GM10266 (cell line): ENCODE data around the gene ITGA8.

Experiments
- DNase-seq: peaks from one replicate; pipeline ENCODE4 v3.0.0; 2012; ENCODE audit errors: extremely low spot score
- CTCF ChIP-seq: IDR thresholded peaks from 2 replicates; pipeline ENCODE4 v1.5.1; 2012; ENCODE audit warnings: mild to moderate bottlenecking, low read depth; ENCODE audit not compliant: control insufficient read depth, insufficient read depth; ENCODE audit errors: missing control alignments

ITGA8 gene

GRCh38 chr10:15516256-15517085 is 203.3 kb downstream of the ITGA8 start:
- no peak for TF ChIP-seq CTCF
- DNase-seq: no peak

GRCh38 chr10:15515202-15515601 is 204.5 kb downstream of the ITGA8 start:
- DNase-seq: no peak
- no peak for TF ChIP-seq CTCF

GRCh38 chr10:15510963-15511362 is 208.8 kb downstream of the ITGA8 start:
- DNase-seq: no peak
- TF ChIP-seq CTCF: no peak

GRCh38 chr10:15505329-15505728 is 214.4 kb downstream of the ITGA8 start:
- DNase-seq: no peak
- TF ChIP-seq CTCF: no peak

GRCh38 chr10:15504101-15504840 is 215.5 kb downstream of the ITGA8 start:
- DNase-seq: peak; percentile 30
- TF ChIP-seq CTCF: no peak

GRCh38 chr10:15494850-15495506 is 224.7 kb downstream of the ITGA8 start:
- no peak for TF ChIP-seq CTCF
- DNase-seq: no peak
